Osteoblast (primary cell): ENCODE measurements around the gene MCRIP2. TPM values are rescaled to one million over a fixed set of nuclear protein-coding genes. Genes with fewer than 3 reads are reported as not detected.
"Not testable (repeated sequence)": the region's sequence is repeated elsewhere in the genome, so short reads cannot be mapped to it uniquely, and the experiment has no call there.

ENCODE experiments used
- DNase-seq: peaks from one replicate; pipeline ENCODE4 v3.0.0; 2011; ENCODE audit warnings: low spot score, mixed read lengths; ENCODE audit not compliant: insufficient read length; ENCODE audit errors: missing footprints
- H2AFZ ChIP-seq: 2 replicates; pipeline ENCODE4 v1.6.0; 2011; ENCODE audit warnings: mild to moderate bottlenecking, low read length
- H3K27ac ChIP-seq: 2 replicates; pipeline ENCODE4 v1.5.1; 2011; ENCODE audit warnings: mild to moderate bottlenecking, low read depth, low read length, moderate library complexity
- H3K27me3 ChIP-seq: 2 replicates; pipeline ENCODE4 v1.6.0; 2012; ENCODE audit warnings: mild to moderate bottlenecking, control low read depth, inconsistent platforms, low read length, moderate library complexity; ENCODE audit not compliant: insufficient read depth
- H3K36me3 ChIP-seq: 2 replicates; pipeline ENCODE4 v1.5.1; 2011; ENCODE audit warnings: mild to moderate bottlenecking, low read length, control low read depth, moderate library complexity; ENCODE audit not compliant: insufficient read depth
- H3K4me1 ChIP-seq: 2 replicates; pipeline ENCODE4 v1.5.1; 2011; ENCODE audit warnings: mild to moderate bottlenecking, low read length, control low read depth, moderate library complexity; ENCODE audit not compliant: insufficient read depth
- H3K4me2 ChIP-seq: 2 replicates; pipeline ENCODE4 v1.6.0; 2011; ENCODE audit warnings: mild to moderate bottlenecking, low read length; ENCODE audit not compliant: insufficient read depth
- H3K4me3 ChIP-seq: fragments of 200-600 bp; sonication (generic); 3 replicates; pipeline ENCODE4 v1.5.1; 2012; ENCODE audit warnings: mild to moderate bottlenecking, low read length, inconsistent platforms; ENCODE audit not compliant: insufficient read depth
- H3K79me2 ChIP-seq: 2 replicates; pipeline ENCODE4 v1.6.0; 2012; ENCODE audit warnings: mild to moderate bottlenecking, low read length, control low read depth, inconsistent platforms; ENCODE audit not compliant: insufficient read depth
- H3K9me3 ChIP-seq: 2 replicates; pipeline ENCODE4 v1.5.1; 2011; ENCODE audit warnings: low read depth, low read length, control low read depth
- H4K20me1 ChIP-seq: 2 replicates; pipeline ENCODE4 v1.6.0; 2012; ENCODE audit warnings: mild to moderate bottlenecking, low read length, control low read depth; ENCODE audit not compliant: insufficient read depth
- total RNA-seq: library from RNA; depleted of rRNA; stranded (reverse); fragments of >200 nt; gene quantifications from 2 replicates; pipeline ENCODE4 v1.2.3, GENCODE V29; 2012
- TF ChIP-seq, protein P1 (sequence below): IDR thresholded peaks from 2 replicates; pipeline ENCODE4 v1.5.1; 2011; ENCODE audit warnings: mild to moderate bottlenecking, low read depth, low read length, moderate library complexity; ENCODE audit errors: extremely low read depth

Gene MCRIP2
- total RNA-seq, 1 donor = 20.3 TPM

- no peak overlapping the region for H3K4me3 ChIP-seq
- H3K27ac ChIP-seq = no peak overlapping the region
- DNase-seq = peak; percentile 23
- TF ChIP-seq, protein P1, sequence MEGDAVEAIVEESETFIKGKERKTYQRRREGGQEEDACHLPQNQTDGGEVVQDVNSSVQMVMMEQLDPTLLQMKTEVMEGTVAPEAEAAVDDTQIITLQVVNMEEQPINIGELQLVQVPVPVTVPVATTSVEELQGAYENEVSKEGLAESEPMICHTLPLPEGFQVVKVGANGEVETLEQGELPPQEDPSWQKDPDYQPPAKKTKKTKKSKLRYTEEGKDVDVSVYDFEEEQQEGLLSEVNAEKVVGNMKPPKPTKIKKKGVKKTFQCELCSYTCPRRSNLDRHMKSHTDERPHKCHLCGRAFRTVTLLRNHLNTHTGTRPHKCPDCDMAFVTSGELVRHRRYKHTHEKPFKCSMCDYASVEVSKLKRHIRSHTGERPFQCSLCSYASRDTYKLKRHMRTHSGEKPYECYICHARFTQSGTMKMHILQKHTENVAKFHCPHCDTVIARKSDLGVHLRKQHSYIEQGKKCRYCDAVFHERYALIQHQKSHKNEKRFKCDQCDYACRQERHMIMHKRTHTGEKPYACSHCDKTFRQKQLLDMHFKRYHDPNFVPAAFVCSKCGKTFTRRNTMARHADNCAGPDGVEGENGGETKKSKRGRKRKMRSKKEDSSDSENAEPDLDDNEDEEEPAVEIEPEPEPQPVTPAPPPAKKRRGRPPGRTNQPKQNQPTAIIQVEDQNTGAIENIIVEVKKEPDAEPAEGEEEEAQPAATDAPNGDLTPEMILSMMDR = no peak
- H3K9me3 ChIP-seq = no peaks in the 10 kb centered on the region
- H3K27me3 ChIP-seq = no peaks in the 10 kb centered on the region
- no peak overlapping the region for H3K4me2 ChIP-seq
- peaks cover 68% of the 10 kb centered on the region for H3K79me2 ChIP-seq
- no peak overlapping the region for H2AFZ ChIP-seq
- H3K36me3 ChIP-seq = peaks cover 4% of the 10 kb centered on the region
- no peaks in the 10 kb centered on the region for H3K4me1 ChIP-seq
- H4K20me1 ChIP-seq = peaks cover 48% of the 10 kb centered on the region
Observed at GRCh38 chr16:596736-597060, 44.9 kb upstream of the MCRIP2 start.

GRCh38 chr16:597655-598054 is 44.0 kb upstream of the MCRIP2 start:
- Histone ChIP-seq H3K79me2 (peaks cover 60% of the 10 kb centered on the region), H4K20me1 (peaks cover 40% of the 10 kb centered on the region)
- H3K4me3 ChIP-seq, H2AFZ ChIP-seq, H3K4me1 ChIP-seq, DNase-seq, H3K9me3 ChIP-seq, H3K27me3 ChIP-seq, H3K4me2 ChIP-seq, H3K27ac ChIP-seq, H3K36me3 ChIP-seq: not testable (repeated sequence)

DNA sequence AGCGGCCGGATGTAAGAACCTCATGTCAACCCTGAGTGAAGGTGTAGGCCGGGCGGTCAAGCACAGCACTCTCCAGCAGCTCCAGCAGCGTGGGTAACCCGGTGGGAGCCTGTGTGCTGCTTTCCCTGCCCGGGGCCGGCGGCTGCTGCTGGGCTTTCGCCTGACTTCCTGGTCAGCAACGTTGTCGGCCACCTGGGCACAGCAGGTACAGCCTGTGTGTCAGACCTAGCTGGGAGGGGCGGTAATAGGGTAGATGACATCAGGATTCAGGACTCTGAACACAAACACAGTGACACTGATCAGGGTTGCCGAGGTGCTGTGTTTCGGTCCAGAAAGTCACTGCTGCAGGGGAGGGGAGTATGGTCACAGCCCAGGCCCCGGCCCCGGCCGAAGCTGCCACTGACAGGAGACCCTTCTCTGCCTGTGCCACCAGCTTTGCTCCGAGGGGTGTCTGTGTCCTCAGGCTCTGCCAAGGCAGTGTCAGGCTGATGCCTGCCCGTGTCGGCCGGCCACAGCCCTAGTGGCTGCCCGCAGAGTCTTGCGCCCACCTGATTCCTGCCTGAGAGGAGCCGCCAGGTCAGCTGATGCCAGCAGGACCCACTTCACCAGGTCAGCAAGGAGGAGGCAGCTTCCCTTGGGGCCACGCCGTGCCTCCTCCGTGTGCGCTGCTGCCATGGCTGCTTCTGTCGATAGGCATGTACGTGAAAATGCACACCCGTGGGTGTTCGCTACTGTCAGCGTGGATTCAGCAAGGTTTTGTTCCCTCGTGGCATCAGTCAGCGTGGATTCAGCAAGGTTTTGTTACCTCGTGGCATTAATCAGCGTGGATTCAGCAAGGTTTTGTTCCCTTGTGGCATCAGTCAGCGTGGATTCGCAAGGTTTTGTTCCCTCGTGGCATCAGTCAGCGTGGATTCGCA is 42.5 kb upstream of the MCRIP2 start:
- H2AFZ ChIP-seq = no peak overlapping the region
- peak; percentile 50 for DNase-seq
- H3K4me2 ChIP-seq = no peak overlapping the region
- H3K36me3 ChIP-seq = peaks cover 4% of the 10 kb centered on the region
- H3K9me3 ChIP-seq = no peaks in the 10 kb centered on the region
- TF ChIP-seq, protein P1 = no peak
- H3K27me3 ChIP-seq = no peaks in the 10 kb centered on the region
- peaks cover 37% of the 10 kb centered on the region for H4K20me1 ChIP-seq
- H3K4me3 ChIP-seq = no peak overlapping the region
- H3K79me2 ChIP-seq = peaks cover 53% of the 10 kb centered on the region
- H3K27ac ChIP-seq = no peak overlapping the region
- no peaks in the 10 kb centered on the region for H3K4me1 ChIP-seq

DNA sequence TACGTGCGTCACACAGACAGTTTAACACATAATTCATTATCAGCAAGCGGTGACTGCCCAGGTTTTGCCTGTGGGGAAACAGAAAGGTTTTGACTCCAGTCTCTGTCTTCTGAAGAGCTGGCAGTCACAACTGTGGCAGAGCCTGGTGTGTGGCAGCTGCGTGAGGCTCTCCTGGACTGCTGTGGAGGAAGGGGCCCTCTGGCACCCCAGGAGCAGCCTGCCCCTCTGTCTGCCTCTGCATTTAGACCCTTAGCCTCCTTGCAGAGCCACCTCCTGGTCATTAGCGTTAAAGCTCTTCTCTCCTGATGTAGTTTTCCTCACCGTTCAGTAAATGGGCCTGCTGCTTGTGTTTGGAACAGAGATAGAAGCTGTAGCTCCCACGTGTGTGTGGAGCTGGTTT is 40.8 kb upstream of the MCRIP2 start:
- no peak overlapping the region for H2AFZ ChIP-seq
- no peaks in the 10 kb centered on the region for H3K9me3 ChIP-seq
- H3K79me2 ChIP-seq = peaks cover 57% of the 10 kb centered on the region
- H3K27ac ChIP-seq = no peak overlapping the region
- H3K4me3 ChIP-seq = no peak overlapping the region
- no peak overlapping the region for H3K4me2 ChIP-seq
- no peaks in the 10 kb centered on the region for H3K4me1 ChIP-seq
- H3K27me3 ChIP-seq = no peaks in the 10 kb centered on the region
- peaks cover 4% of the 10 kb centered on the region for H3K36me3 ChIP-seq
- TF ChIP-seq, protein P1 = peak; percentile 35
- peaks cover 42% of the 10 kb centered on the region for H4K20me1 ChIP-seq
- DNase-seq = peak; percentile 91
